H9 (cell line): ENCODE measurements around the gene NHLH1. TPM values are rescaled to one million over a fixed set of nuclear protein-coding genes. Genes with fewer than 3 reads are reported as not detected.

ENCODE experiments used
- DNase-seq: peaks from one replicate; pipeline ENCODE4 v3.0.0-alpha.2; 2017
- H2AFZ ChIP-seq: one replicate; pipeline ENCODE4 v1.6.1; 2013; ENCODE audit warnings: mild to moderate bottlenecking, low read length, control low read depth, moderate library complexity
- H2AK5ac ChIP-seq: 2 replicates; pipeline ENCODE4 v1.6.1; 2013; ENCODE audit warnings: low read length, control low read depth, mixed read lengths; ENCODE audit not compliant: insufficient read length
- H2BK120ac ChIP-seq: one replicate; pipeline ENCODE4 v1.6.1; 2013; ENCODE audit warnings: low read depth, mild to moderate bottlenecking, low read length, control low read depth, inconsistent platforms; ENCODE audit not compliant: poor library complexity, severe bottlenecking
- H2BK12ac ChIP-seq: 2 replicates; pipeline ENCODE4 v1.6.1; 2013; ENCODE audit warnings: low read length, control low read depth, mixed read lengths, low read depth; ENCODE audit not compliant: insufficient read length
- H2BK15ac ChIP-seq: 2 replicates; pipeline ENCODE4 v1.6.1; 2013; ENCODE audit warnings: low read depth, low read length, control low read depth
- H2BK20ac ChIP-seq: one replicate; pipeline ENCODE4 v1.6.1; 2013; ENCODE audit warnings: low read depth, mild to moderate bottlenecking, low read length, control low read depth, inconsistent platforms; ENCODE audit not compliant: poor library complexity, severe bottlenecking
- H2BK5ac ChIP-seq: 2 replicates; pipeline ENCODE4 v1.6.1; 2013; ENCODE audit warnings: low read length, control low read depth, mixed read lengths; ENCODE audit not compliant: insufficient read length
- H3K14ac ChIP-seq: 2 replicates; pipeline ENCODE4 v1.6.1; 2013; ENCODE audit warnings: low read length, control low read depth; ENCODE audit not compliant: insufficient read depth
- H3K18ac ChIP-seq: 2 replicates; pipeline ENCODE4 v1.6.1; 2013; ENCODE audit warnings: low read depth, mild to moderate bottlenecking, mixed read lengths, low read length, control low read depth; ENCODE audit not compliant: insufficient read length
- H3K23ac ChIP-seq: 2 replicates; pipeline ENCODE4 v1.6.1; 2013; ENCODE audit warnings: low read length, control low read depth, mixed read lengths, low read depth; ENCODE audit not compliant: insufficient read length
- H3K23me2 ChIP-seq: 2 replicates; pipeline ENCODE4 v1.6.1; 2013; ENCODE audit warnings: low read depth, mild to moderate bottlenecking, mixed read lengths, low read length, control low read depth; ENCODE audit not compliant: insufficient read length, poor library complexity, severe bottlenecking
- H3K27ac ChIP-seq: 2 replicates; pipeline ENCODE4 v1.5.1; 2013; ENCODE audit warnings: low read length, control low read depth, mixed read lengths, low read depth; ENCODE audit not compliant: insufficient read length
- H3K27me3 ChIP-seq: 2 replicates; pipeline ENCODE4 v1.6.1; 2013; ENCODE audit warnings: low read length, control low read depth, inconsistent platforms; ENCODE audit not compliant: insufficient read depth
- H3K4ac ChIP-seq: 2 replicates; pipeline ENCODE4 v1.6.1; 2013; ENCODE audit warnings: low read depth, mild to moderate bottlenecking, control low read depth, inconsistent platforms, low read length, moderate library complexity
- H3K4me1 ChIP-seq: 2 replicates; pipeline ENCODE4 v1.6.1; 2013; ENCODE audit warnings: low read length, control low read depth, inconsistent platforms; ENCODE audit not compliant: insufficient read depth
- H3K4me2 ChIP-seq: 2 replicates; pipeline ENCODE4 v1.6.1; 2013; ENCODE audit warnings: low read length, control low read depth, mixed read lengths; ENCODE audit not compliant: insufficient read length, insufficient read depth
- H3K56ac ChIP-seq: 2 replicates; pipeline ENCODE4 v1.6.1; 2013; ENCODE audit warnings: low read depth, mild to moderate bottlenecking, mixed read lengths, low read length, control low read depth; ENCODE audit not compliant: insufficient read length
- H3K79me1 ChIP-seq: 2 replicates; pipeline ENCODE4 v1.6.1; 2013; ENCODE audit warnings: low read depth, mild to moderate bottlenecking, moderate library complexity, low read length, control low read depth, inconsistent platforms; ENCODE audit not compliant: insufficient read depth, poor library complexity, severe bottlenecking
- H3K79me2 ChIP-seq: 2 replicates; pipeline ENCODE4 v1.6.1; 2013; ENCODE audit warnings: low read length, control low read depth, inconsistent platforms; ENCODE audit not compliant: insufficient read depth
- H3K9ac ChIP-seq: 2 replicates; pipeline ENCODE4 v1.6.1; 2013; ENCODE audit warnings: low read length, control low read depth, mixed read lengths; ENCODE audit not compliant: insufficient read length; ENCODE audit errors: extremely low read depth
- H3K9me3 ChIP-seq: one replicate; pipeline ENCODE4 v1.6.1; 2013; ENCODE audit warnings: low read depth, low read length, inconsistent platforms; ENCODE audit not compliant: control insufficient read depth
- H3T11ph ChIP-seq: one replicate; pipeline ENCODE4 v1.6.1; 2013; ENCODE audit warnings: mild to moderate bottlenecking, low read length, control low read depth, inconsistent platforms
- H4K20me1 ChIP-seq: one replicate; pipeline ENCODE4 v1.6.1; 2013; ENCODE audit not compliant: control insufficient read depth, insufficient read length, insufficient read depth
- H4K5ac ChIP-seq: 2 replicates; pipeline ENCODE4 v1.6.1; 2013; ENCODE audit warnings: low read depth, mild to moderate bottlenecking, mixed read lengths, low read length, control low read depth; ENCODE audit not compliant: insufficient read length
- H4K8ac ChIP-seq: replicated peaks from 2 replicates; pipeline ENCODE4 v1.6.1; 2013; ENCODE audit warnings: low read length, control low read depth, mixed read lengths, low read depth; ENCODE audit not compliant: insufficient read length
- H4K91ac ChIP-seq: 2 replicates; pipeline ENCODE4 v1.6.1; 2013; ENCODE audit warnings: low read depth, mild to moderate bottlenecking, moderate library complexity, mixed read lengths, low read length, control low read depth; ENCODE audit not compliant: insufficient read length
- H3K27ac Mint-ChIP-seq, 3 experiments: 2 replicates in 2 of 3; 3 replicates in 1 of 3; pipeline ENCODE4 v1.8.0; 2020 to 2021; ENCODE audit warnings: mixed read lengths in 3 of 3, mild to moderate bottlenecking in 1 of 3, moderate library complexity in 1 of 3
- H3K27me3 Mint-ChIP-seq: 2 replicates; pipeline ENCODE4 v1.8.0; 2021; ENCODE audit warnings: low read depth, mild to moderate bottlenecking, moderate library complexity, mixed read lengths
- H3K36me3 Mint-ChIP-seq, 3 experiments: 2 replicates in 2 of 3; 3 replicates in 1 of 3; pipeline ENCODE4 v1.8.0; 2020 to 2021; ENCODE audit warnings: low read depth in 3 of 3, mixed read lengths in 3 of 3; ENCODE audit not compliant: insufficient read depth in 1 of 3
- H3K4me1 Mint-ChIP-seq, 2 experiments: 2 replicates each; pipeline ENCODE4 v1.8.0; 2020; ENCODE audit warnings: mixed read lengths in 2 of 2
- H3K4me3 Mint-ChIP-seq, 2 experiments: 2 replicates in 1 of 2; 3 replicates in 1 of 2; pipeline ENCODE4 v1.8.0; 2020 to 2021; ENCODE audit warnings: mild to moderate bottlenecking in 2 of 2, mixed read lengths in 2 of 2, moderate library complexity in 1 of 2
- H3K9me3 Mint-ChIP-seq, 2 experiments: 2 replicates in 1 of 2; 3 replicates in 1 of 2; pipeline ENCODE4 v1.8.0; 2020; ENCODE audit warnings: mild to moderate bottlenecking in 2 of 2, mixed read lengths in 2 of 2, moderate library complexity in 1 of 2
- WGBS: extraction: QIAGEN DNeasy Blood & Tissue Kit; methylation state at CpG from one replicate; pipeline ENCODE4 v1.1.7; 2013; ENCODE audit warnings: missing lambda C conversion rate, low lambda C conversion rate, mixed read lengths; ENCODE audit not compliant: insufficient read length; ENCODE audit errors: extremely low coverage; 5-methylcytosine and 5-hydroxymethylcytosine counted together
- total RNA-seq: library from RNA; stranded (reverse); gene quantifications from 2 replicates; pipeline ENCODE4 v1.2.1, GENCODE V29; 2021
- TF ChIP-seq, protein P1 (sequence below): fragments of 200-600 bp; sonication (generic); conservative IDR thresholded peaks from 3 replicates; pipeline ENCODE4 v1.8.0; 2021; ENCODE audit warnings: antibody characterized with exemption, mild to moderate bottlenecking

NHLH1 gene
- total RNA-seq, 1 experiment from 2014 or later, result 1.5 TPM

GRCh38 chr1:160406131-160406968, 39.5 kb downstream of the NHLH1 start:
- no peak overlapping the region for H3K14ac ChIP-seq
- DNase-seq, result no peak
- H3K36me3 Mint-ChIP-seq, result peaks cover 4 to 25% (median 7%) of the 10 kb centered on the region in 3 experiments; a peak in 6 of 7 replicates
- H4K8ac ChIP-seq, result no peak overlapping the region
- H3K27me3 ChIP-seq, result no peaks in the 10 kb centered on the region
- no peak overlapping the region for H2BK12ac ChIP-seq
- H3K23me2 ChIP-seq, result peaks cover 8% of the 10 kb centered on the region
- H3K9me3 Mint-ChIP-seq, result no peaks in the 10 kb centered on the region
- H2AK5ac ChIP-seq, result no peak overlapping the region
- H2BK15ac ChIP-seq, result no peak overlapping the region
- H4K91ac ChIP-seq, result no peak overlapping the region
- no peak overlapping the region for H3K4me2 ChIP-seq
- H3K27ac ChIP-seq, result no peak overlapping the region
- H3K79me1 ChIP-seq, result peaks cover under 1% of the 10 kb centered on the region
- peaks cover 22% of the 10 kb centered on the region; the same call in 1 of the 2 replicates for H3K79me2 ChIP-seq
- H3K4ac ChIP-seq, result no peak overlapping the region
- H3K9me3 ChIP-seq, result no peaks in the 10 kb centered on the region
- H3K4me3 Mint-ChIP-seq, result no peak overlapping the region; a peak in 1 of 5 replicates
- H3K18ac ChIP-seq, result no peak overlapping the region
- no peak overlapping the region for H2BK20ac ChIP-seq
- TF ChIP-seq, protein P1, sequence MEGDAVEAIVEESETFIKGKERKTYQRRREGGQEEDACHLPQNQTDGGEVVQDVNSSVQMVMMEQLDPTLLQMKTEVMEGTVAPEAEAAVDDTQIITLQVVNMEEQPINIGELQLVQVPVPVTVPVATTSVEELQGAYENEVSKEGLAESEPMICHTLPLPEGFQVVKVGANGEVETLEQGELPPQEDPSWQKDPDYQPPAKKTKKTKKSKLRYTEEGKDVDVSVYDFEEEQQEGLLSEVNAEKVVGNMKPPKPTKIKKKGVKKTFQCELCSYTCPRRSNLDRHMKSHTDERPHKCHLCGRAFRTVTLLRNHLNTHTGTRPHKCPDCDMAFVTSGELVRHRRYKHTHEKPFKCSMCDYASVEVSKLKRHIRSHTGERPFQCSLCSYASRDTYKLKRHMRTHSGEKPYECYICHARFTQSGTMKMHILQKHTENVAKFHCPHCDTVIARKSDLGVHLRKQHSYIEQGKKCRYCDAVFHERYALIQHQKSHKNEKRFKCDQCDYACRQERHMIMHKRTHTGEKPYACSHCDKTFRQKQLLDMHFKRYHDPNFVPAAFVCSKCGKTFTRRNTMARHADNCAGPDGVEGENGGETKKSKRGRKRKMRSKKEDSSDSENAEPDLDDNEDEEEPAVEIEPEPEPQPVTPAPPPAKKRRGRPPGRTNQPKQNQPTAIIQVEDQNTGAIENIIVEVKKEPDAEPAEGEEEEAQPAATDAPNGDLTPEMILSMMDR, result no peak
- H3K56ac ChIP-seq, result no peak overlapping the region
- H2BK120ac ChIP-seq, result no peak overlapping the region
- no peaks in the 10 kb centered on the region for H3K27me3 Mint-ChIP-seq
- H4K20me1 ChIP-seq, result peaks cover 4% of the 10 kb centered on the region
- peaks cover 93 to 95% of the 10 kb centered on the region in 2 experiments for H3K4me1 Mint-ChIP-seq
- no peak overlapping the region for H2BK5ac ChIP-seq
- no peak overlapping the region for H2AFZ ChIP-seq
- H3T11ph ChIP-seq, result no peak overlapping the region
- H3K23ac ChIP-seq, result no peak overlapping the region
- H4K5ac ChIP-seq, result no peak overlapping the region
- no CpG with 5 or more reads among the region's 15 CpGs for WGBS
- H3K4me1 ChIP-seq, result peaks cover 32% of the 10 kb centered on the region
- peak overlapping the region in 2 of 3 experiments; percentile 21 to 79; a peak in 4 of 7 replicates for H3K27ac Mint-ChIP-seq
- no peak overlapping the region for H3K9ac ChIP-seq
